Hypothalamus (tissue), 51 donors: ENCODE results near the gene SETDB1.
"Not testable (repeated sequence)": the region's sequence is repeated elsewhere in the genome, so short reads cannot be mapped to it uniquely, and the experiment has no call there.

Experiments
- DNase-seq, 51 donors: peaks; one replicate each; lab custom pipeline; 2025; lab: John Stamatoyannopoulos, UW

SETDB1 gene

GRCh38 chr1:150928286-150928685, 2.1 kb downstream of the SETDB1 start:
- DNase-seq: no peak

GRCh38 chr1:150928775-150929174, 2.6 kb downstream of the SETDB1 start:
- not testable (repeated sequence) for DNase-seq

- no peak for DNase-seq
These were observed 5.6 kb downstream of the SETDB1 start for GRCh38 chr1:150931773-150932172.

- DNase-seq: no peak
These were observed 18.7 kb downstream of the SETDB1 start for GRCh38 chr1:150944856-150945255.

GRCh38 chr1:150954708-150955107, 28.5 kb downstream of the SETDB1 start:
- no peak for DNase-seq

- DNase-seq: no peak
These were observed 29.1 kb downstream of the SETDB1 start for GRCh38 chr1:150955280-150955679.

DNA sequence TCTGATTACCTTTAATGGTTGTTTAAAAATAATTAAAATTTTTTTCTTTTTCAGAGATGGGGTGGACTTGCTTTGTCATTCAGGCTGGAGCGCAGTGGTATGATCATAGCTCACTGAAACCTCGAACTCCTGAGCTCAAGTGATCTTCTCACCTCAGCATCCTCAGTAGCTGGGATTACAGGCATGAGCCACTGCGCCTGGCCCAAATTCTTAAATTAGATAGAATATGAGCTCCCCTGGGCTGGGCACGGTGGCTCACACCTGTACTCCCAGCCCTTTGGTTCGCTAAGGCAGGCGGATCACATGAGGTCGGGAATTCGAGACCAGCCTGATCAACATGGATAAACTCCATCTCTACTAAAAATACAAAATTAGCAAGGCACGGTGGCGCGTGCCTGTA, 31.5 kb downstream of the SETDB1 start:
- DNase-seq: no peak

DNA sequence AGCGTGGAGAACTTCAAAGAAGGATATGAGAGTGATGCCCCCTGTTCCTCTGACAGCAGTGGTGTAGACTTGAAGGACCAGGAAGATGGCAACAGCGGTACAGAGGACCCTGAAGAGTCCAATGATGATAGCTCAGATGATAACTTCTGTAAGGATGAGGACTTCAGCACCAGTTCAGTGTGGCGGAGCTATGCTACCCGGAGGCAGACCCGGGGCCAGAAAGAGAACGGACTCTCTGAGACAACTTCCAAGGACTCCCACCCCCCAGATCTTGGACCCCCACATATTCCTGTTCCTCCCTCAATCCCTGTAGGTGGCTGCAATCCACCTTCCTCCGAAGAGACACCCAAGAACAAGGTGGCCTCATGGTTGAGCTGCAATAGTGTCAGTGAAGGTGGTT, 34.5 kb downstream of the SETDB1 start:
- DNase-seq: no peak

DNA sequence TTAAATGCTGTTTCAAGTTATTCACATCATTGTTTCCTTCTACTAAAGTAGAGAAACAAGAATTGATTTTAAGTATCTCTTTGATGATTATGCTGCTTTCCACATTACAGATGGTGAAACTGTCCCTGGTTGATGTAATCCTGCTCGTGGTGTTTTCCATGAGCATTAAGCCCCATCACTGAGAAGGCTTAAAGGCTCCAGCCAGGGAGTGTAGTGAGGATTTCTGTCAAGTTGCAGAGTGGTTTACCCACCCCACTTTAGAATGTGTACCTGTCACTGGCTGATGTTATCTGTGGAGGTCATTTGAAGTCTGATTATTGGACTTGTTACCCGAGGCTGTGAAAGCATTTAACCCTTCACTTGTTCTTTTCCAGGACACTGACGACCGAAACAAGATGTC, 35.6 kb downstream of the SETDB1 start:
- DNase-seq: no peak

DNA sequence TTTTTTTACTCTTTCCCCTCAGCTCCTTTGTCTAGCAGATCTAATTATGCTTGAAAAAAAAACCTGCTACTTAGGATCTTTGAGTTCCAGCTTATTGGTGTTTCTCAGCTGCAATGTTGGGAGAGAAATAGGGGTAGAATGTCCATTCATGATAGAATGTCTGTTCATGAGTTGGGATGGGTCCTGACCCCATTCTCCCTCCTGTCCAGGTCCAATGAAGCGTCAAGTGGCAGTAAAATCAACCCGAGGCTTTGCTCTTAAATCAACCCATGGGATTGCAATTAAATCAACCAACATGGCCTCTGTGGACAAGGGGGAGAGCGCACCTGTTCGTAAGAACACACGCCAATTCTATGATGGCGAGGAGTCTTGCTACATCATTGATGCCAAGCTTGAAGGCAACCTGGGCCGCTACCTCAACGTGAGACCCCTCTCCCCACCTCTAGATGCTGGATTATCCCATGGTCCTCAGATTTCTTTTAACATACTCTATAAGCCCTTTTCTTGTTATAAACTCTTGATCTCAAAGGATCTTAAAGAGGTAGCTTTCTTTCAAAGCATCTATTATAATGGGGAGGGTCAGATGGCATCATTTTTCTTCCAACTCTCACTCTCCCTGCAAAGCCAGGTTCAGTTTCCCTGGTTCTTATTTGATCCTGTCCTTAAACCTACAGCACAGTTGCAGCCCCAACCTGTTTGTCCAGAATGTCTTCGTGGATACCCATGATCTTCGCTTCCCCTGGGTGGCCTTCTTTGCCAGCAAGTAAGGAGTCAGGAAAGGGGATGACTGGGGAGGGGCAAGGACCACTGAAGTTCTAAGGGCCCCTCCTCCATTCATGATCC, 37.4 kb downstream of the SETDB1 start:
- no peak for DNase-seq

- DNase-seq: no peak
These were observed 38.0 kb downstream of the SETDB1 start for GRCh38 chr1:150964164-150964489.

GRCh38 chr1:150965605-150966004, 39.4 kb downstream of the SETDB1 start:
- DNase-seq: no peak

- DNase-seq: peak in 15 of 51 donors; percentile 6 to 35 (median 16)
These were observed 39.8 kb downstream of the SETDB1 start for GRCh38 chr1:150966011-150966410.

DNA sequence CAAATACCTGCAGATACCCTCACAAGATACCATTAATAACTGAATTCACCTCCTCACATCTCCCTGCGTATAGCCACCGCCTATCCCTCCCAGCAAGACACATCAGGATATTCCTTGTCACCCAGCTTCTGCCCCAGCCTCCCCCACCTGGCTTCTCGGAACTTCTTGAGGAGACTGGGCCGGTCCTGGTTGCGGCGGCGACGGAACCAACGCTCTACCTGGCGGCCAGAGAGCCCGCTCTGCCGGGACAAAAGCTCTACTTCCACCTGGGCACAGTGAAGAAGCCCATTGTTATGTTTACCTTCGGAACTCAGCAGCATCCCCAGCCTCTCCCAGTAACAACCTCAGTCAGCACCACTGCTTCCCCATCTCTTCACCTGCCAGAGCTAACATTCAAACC, 41.8 kb downstream of the SETDB1 start:
- no peak for DNase-seq

DNA sequence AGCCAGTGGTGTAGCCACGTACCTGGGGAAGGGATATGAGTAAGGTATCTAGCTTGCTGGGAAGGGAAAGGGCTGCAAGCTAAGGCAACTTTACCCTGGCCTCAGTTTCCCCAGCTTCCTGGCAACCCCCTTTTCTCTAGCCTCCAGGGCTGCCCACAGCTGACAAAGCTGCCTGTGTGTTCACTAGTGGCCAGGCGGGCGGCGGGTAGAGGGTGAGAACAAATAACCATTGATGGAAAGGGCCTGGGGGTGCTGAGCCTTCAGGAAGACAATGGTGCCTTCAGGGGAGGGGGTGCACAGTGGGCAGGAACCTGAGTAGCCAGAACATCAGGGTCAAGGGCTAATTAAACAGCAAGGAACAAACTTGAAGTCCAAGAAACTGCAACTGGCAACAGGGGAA, 42.3 kb downstream of the SETDB1 start:
- DNase-seq: peak in 41 of 51 donors; percentile 4 to 81 (median 47)

- no peak for DNase-seq
These were observed 43.5 kb downstream of the SETDB1 start for GRCh38 chr1:150969626-150970025.

- DNase-seq: peak in 23 of 51 donors; percentile 6 to 73 (median 28)
These were observed 44.8 kb downstream of the SETDB1 start for GRCh38 chr1:150970808-150971582.

DNA sequence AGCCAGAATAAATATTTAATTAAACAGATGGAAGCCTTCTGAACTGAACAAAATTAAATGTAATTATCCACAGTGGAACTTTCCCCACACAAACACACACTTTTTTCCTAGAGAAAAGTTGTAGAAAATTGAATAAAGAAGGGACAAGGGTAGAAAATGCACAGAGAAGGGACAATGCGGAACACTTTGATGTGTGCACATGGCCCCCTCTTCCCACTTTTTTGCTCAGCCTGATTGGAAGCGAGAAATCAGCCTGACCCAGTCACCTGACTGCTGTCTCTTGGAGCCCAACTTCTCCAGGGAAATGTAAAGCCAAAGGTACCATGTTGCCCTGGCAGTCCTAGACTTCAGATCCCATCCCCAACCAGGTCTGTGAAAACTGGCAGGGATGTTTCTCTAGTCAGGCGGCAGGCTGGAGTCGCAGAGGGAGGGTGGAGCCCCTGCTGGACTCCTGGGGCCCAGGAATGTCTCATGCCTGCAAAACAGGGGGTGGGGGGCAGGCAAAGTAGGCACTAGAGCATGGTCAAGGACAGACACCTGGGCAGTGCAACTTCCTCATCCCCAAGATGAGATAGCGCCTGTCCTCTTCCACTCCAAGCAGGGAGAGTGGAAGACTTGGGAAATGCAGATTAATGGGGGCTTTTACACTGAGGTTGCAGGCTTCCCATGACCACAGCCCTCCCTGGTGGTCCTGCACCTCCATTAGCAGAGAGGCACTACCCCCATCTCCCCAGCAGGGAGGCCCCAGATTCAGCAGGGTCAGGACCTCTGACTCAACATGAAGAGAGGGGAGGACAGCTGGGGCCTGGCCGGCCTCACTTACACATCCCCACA, 45.6 kb downstream of the SETDB1 start:
- DNase-seq: peak in 4 of 51 donors; percentile 3 to 20 (median 16)

DNA sequence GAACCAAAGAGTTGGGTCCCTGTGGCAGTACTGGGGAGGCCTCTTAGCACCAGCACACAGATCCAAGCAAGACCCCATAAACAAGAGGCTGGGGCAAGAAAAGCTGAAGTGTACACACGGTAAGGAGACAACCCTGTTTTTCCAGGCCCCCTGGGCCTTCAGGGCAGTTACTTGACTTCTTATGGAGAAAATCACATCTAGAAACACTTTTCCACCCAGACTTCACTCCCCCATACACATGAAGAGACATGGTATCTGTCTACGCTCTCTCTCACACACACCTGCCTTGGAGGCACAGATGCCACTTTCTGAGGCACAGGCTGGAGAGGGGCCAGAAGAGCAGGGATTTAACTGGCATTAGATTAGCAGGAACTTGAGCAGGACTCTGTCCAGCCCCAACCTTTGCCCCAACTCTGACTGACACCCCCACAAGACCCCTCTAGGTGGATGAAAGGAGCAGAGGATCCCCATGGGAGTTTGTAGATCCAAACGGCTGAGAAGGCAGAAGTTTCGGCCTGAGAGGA, 46.3 kb downstream of the SETDB1 start:
- no peak for DNase-seq

GRCh38 chr1:150973258-150973835, 47.2 kb downstream of the SETDB1 start:
- peak in 13 of 51 donors; percentile 9 to 50 (median 35) for DNase-seq
